ENCODE measurements around the gene CETN3. TPM values are rescaled to one million over a fixed set of nuclear protein-coding genes. Genes with fewer than 3 reads are reported as not detected.

The CETN3 gene
- total RNA-seq, 6 experiments from 2014 or later, result 19.6 to 29.3 (median 24.8) TPM

GRCh38 chr5:90356622-90357021 lies 52.9 kb downstream of the CETN3 start:
- Mint-ChIP-seq H3K4me3 (no peak overlapping the region), H3K27ac (no peak overlapping the region), H3K4me1 (ENCODE audit: low read depth) (no peaks in the 10 kb centered on the region), H3K27me3 (ENCODE audit: insufficient read depth) (no peaks in the 10 kb centered on the region), H3K9me3 (no peaks in the 10 kb centered on the region), H3K36me3 (ENCODE audit: low read depth) (no peaks in the 10 kb centered on the region)
- no peak for DNase-seq
- TF ChIP-seq, protein P1, sequence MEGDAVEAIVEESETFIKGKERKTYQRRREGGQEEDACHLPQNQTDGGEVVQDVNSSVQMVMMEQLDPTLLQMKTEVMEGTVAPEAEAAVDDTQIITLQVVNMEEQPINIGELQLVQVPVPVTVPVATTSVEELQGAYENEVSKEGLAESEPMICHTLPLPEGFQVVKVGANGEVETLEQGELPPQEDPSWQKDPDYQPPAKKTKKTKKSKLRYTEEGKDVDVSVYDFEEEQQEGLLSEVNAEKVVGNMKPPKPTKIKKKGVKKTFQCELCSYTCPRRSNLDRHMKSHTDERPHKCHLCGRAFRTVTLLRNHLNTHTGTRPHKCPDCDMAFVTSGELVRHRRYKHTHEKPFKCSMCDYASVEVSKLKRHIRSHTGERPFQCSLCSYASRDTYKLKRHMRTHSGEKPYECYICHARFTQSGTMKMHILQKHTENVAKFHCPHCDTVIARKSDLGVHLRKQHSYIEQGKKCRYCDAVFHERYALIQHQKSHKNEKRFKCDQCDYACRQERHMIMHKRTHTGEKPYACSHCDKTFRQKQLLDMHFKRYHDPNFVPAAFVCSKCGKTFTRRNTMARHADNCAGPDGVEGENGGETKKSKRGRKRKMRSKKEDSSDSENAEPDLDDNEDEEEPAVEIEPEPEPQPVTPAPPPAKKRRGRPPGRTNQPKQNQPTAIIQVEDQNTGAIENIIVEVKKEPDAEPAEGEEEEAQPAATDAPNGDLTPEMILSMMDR (IDR thresholded peaks at IDR 0.05), result no peak

DNA sequence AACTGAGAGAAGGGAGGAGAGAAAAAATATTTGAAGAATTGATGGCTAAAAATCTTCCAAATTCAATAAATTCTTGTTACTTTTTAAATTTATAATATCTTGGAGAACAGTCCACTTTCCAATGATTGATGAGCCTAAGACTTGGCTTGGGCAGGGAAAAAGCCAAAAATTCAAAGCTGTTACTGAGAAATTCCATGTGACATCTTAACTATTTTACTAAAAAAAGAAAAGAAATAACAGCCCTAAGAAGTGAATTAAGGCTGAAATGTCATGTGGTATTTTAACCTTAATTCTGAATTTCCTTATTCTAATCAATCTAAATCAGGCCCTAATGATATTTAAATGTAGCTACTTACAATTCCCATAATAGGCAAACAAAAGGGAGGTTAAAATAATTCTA lies 53.4 kb downstream of the CETN3 start:
- no peak for DNase-seq
- Mint-ChIP-seq H3K4me3 (no peak overlapping the region), H3K9me3 (no peaks in the 10 kb centered on the region), H3K36me3 (ENCODE audit: low read depth) (no peaks in the 10 kb centered on the region), H3K4me1 (ENCODE audit: low read depth) (no peaks in the 10 kb centered on the region), H3K27me3 (ENCODE audit: insufficient read depth) (no peaks in the 10 kb centered on the region), H3K27ac (no peak overlapping the region)
- TF ChIP-seq, protein P1 (IDR thresholded peaks at IDR 0.05), result no peak

- no peaks in the 10 kb centered on the region for H3K27me3 Mint-ChIP-seq (ENCODE audit: insufficient read depth)
- no peak overlapping the region for H3K4me3 Mint-ChIP-seq
- no peaks in the 10 kb centered on the region for H3K9me3 Mint-ChIP-seq
- H3K36me3 Mint-ChIP-seq (ENCODE audit: low read depth), result no peaks in the 10 kb centered on the region
- no peak overlapping the region for H3K27ac Mint-ChIP-seq
- no peaks in the 10 kb centered on the region for H3K4me1 Mint-ChIP-seq (ENCODE audit: low read depth)
- TF ChIP-seq, protein P1 (IDR thresholded peaks at IDR 0.05), result no peak
- no peak for DNase-seq
Measured at GRCh38 chr5:90355635-90356034, 53.9 kb downstream of the CETN3 start.

GRCh38 chr5:90353254-90353653 lies 56.3 kb downstream of the CETN3 start:
- no peak for DNase-seq
- no peaks in the 10 kb centered on the region for H3K9me3 Mint-ChIP-seq
- no peak overlapping the region for H3K27ac Mint-ChIP-seq
- H3K36me3 Mint-ChIP-seq (ENCODE audit: low read depth), result no peaks in the 10 kb centered on the region
- no peaks in the 10 kb centered on the region for H3K4me1 Mint-ChIP-seq (ENCODE audit: low read depth)
- H3K27me3 Mint-ChIP-seq (ENCODE audit: insufficient read depth), result no peaks in the 10 kb centered on the region
- TF ChIP-seq, protein P1 (IDR thresholded peaks at IDR 0.05), result no peak
- H3K4me3 Mint-ChIP-seq, result no peak overlapping the region

DNA sequence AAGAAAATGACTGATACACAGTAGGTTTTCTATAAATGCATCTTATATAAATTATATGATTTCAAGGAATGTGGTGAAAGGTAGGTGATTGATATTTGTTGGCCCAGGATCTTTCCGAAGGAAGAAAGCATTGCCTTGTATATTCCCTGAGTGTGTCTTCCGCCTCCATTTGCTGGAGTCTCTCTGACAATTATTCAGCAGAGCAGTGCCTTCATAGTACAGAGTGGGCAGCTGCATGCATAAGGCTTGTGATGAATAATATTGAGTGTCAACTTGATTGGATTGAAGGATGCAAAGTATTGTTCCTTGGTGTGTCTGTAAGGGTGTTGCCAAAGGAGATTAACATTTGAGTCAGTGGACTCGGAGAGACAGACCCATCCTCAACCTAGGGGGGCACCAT lies 58.5 kb downstream of the CETN3 start:
- Mint-ChIP-seq H3K4me3 (no peak overlapping the region), H3K27ac (no peak overlapping the region), H3K4me1 (ENCODE audit: low read depth) (no peaks in the 10 kb centered on the region), H3K9me3 (no peaks in the 10 kb centered on the region), H3K27me3 (ENCODE audit: insufficient read depth) (no peaks in the 10 kb centered on the region), H3K36me3 (ENCODE audit: low read depth) (no peaks in the 10 kb centered on the region)
- no peak for DNase-seq
- TF ChIP-seq, protein P1 (IDR thresholded peaks at IDR 0.05), result no peak

GRCh38 chr5:90347462-90347861 lies 62.1 kb downstream of the CETN3 start:
- DNase-seq, result no peak
- Mint-ChIP-seq H3K27me3 (ENCODE audit: insufficient read depth) (no peaks in the 10 kb centered on the region; the same call in 1 of the 2 replicates), H3K9me3 (no peaks in the 10 kb centered on the region), H3K36me3 (ENCODE audit: low read depth) (no peaks in the 10 kb centered on the region), H3K27ac (no peak overlapping the region), H3K4me3 (no peak overlapping the region), H3K4me1 (ENCODE audit: low read depth) (no peaks in the 10 kb centered on the region)
- TF ChIP-seq, protein P1 (IDR thresholded peaks at IDR 0.05), result no peak

Data from HFFc6 (cell line).